ENCODE data around the gene CPLANE1. TPM values are rescaled to one million over a fixed set of nuclear protein-coding genes. Genes with fewer than 3 reads are reported as not detected.

CPLANE1 gene
- total and polyA plus RNA-seq, 2 of the 4 experiments (the other 2 are of a cell fraction) = 4.4 to 17.9 TPM

GRCh38 chr5:37116359-37116758, 132.8 kb downstream of the CPLANE1 start:
- in situ Hi-C loops (cut with MboI; ENCODE audit: low sequenced_read_pairs) = no loop called here
- POLR2A ChIA-PET (ENCODE audit: unreplicated experiment) = no interaction called here
- Histone ChIP-seq H3K56ac (ENCODE audit: extremely low read depth, insufficient read depth, low read length) (no peak overlapping the region), H2BK15ac (ENCODE audit: low read depth, low read length) (no peak overlapping the region), H3K27ac (ENCODE audit: insufficient read depth, low read length) (no peak overlapping the region), H3K9ac (ENCODE audit: low read depth, low read length) (no peak overlapping the region), H4K91ac (ENCODE audit: insufficient read depth, low read depth, low read length) (no peak overlapping the region), H4K5ac (ENCODE audit: low read depth, low read length) (no peak overlapping the region), H3K9me3 (ENCODE audit: control insufficient read depth, insufficient read depth, low read length) (no peaks in the 10 kb centered on the region), H2AFZ (replicated peaks; ENCODE audit: low read length, poor library complexity) (no peak overlapping the region), H3K18ac (ENCODE audit: low read depth, low read length) (no peak overlapping the region), H2AK9ac (replicated peaks; ENCODE audit: low read depth, low read length, poor library complexity) (no peak overlapping the region), H3K4me2 (ENCODE audit: low read depth, low read length) (no peak overlapping the region), H3K79me1 (ENCODE audit: low read depth in 1 of 2, low read length in 2 of 2) (no peaks in the 10 kb centered on the region), H2AK5ac (ENCODE audit: low read depth, low read length) (no peak overlapping the region), H2BK20ac (ENCODE audit: low read depth, low read length) (no peak overlapping the region), H3K23ac (ENCODE audit: low read depth, low read length) (no peak overlapping the region), H3K14ac (replicated peaks; ENCODE audit: low read depth, low read length) (no peak overlapping the region), H3K27me3 (ENCODE audit: control insufficient read depth, insufficient read depth, low read length) (no peaks in the 10 kb centered on the region), H3K4me1 (ENCODE audit: control insufficient read depth, insufficient read depth, low read length) (peaks cover under 1% of the 10 kb centered on the region; the same call in 1 of the 2 replicates), H3K9me1 (ENCODE audit: insufficient read depth, low read length) (peaks cover under 1% of the 10 kb centered on the region), H4K20me1 (ENCODE audit: insufficient read depth, low read length) (no peaks in the 10 kb centered on the region), H2BK5ac (ENCODE audit: low read depth, low read length, poor library complexity, severe bottlenecking) (no peak overlapping the region), H4K8ac (ENCODE audit: low read depth in 2 of 2, low read length in 2 of 2) (no peak overlapping the region), H3K4me3 (ENCODE audit: insufficient read depth, low read depth, low read length) (no peak overlapping the region), H3K36me3 (ENCODE audit: control insufficient read depth, insufficient read depth, low read length) (peaks cover 25% of the 10 kb centered on the region), H2BK120ac (ENCODE audit: low read depth, low read length) (no peak overlapping the region), H3K4ac (ENCODE audit: low read depth, low read length) (no peak overlapping the region)
- BruUV-seq (replicated peaks) = no TSS peak
- TF ChIP-seq USF2 (IDR thresholded peaks at IDR 0.05; ENCODE audit: low read depth, low read length) = no peak
- no peak for DNase-seq
- WGBS, 2 experiments (ENCODE audit: extremely low coverage in 2 of 2, insufficient read length in 1 of 2) = no CpG with 5 or more reads among the region's 6 CpGs
- no peak for ATAC-seq (ENCODE audit: low read depth)
- intact Hi-C loops (cut with micrococcal nuclease) = no loop called here
- CTCF ChIA-PET = no interaction called here
- dilution Hi-C loops (cut with HindIII; ENCODE audit: low sequenced_read_pairs, unreplicated experiment) = no loop called here
